ENCODE results near the gene ELP6.

DNA sequence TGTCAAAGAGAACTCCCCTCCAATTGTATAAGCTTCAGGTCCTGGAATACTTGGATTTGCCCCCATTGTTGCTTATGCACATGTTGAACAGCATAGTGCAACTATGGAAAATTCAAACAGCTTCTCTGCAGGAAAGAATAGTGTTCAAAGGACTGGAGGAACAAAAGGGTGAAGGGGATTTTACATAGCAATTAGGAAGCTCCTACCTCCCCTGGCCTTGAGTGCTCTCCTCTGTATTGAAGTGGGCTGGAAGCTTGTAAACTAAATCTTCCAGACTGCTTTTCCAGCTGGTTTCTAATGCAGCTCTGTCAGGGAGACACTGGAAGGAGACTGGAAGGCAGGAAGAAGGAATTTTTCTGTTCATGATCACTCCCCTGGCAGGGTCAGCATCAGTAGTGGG, 7.2 kb upstream of the ELP6 start:
- TF ChIP-seq CTCF (IDR thresholded peaks at IDR 0.05) (no peak), POLR2AphosphoS5 (IDR thresholded peaks at IDR 0.05) (no peak), POLR2A (IDR thresholded peaks at IDR 0.05) (no peak), EP300 (IDR thresholded peaks at IDR 0.05) (no peak)
